Activated CD8-positive, alpha-beta T cell treated with anti-CD3 and anti-CD28 coated beads for 36 hours (primary cell): ENCODE results near the gene TEX48. TPM values are rescaled to one million over a fixed set of nuclear protein-coding genes. Genes with fewer than 3 reads are reported as not detected.
A peak's percentile ranks its signal among the peaks of the same experiment; 100 is the strongest.

Experiments used
- ATAC-seq: fragments of 200-7000 bp; cut with Tn5 transposase; one replicate; pipeline ENCODE4 v1.10.0; 2021; ENCODE audit warnings: mild to moderate bottlenecking, moderate library complexity
- CTCF ChIA-PET: fragments of 350-600 bp; sonication (Branson Sonifier 250); formaldehyde crosslinking; loops from one replicate; lab custom pipeline; 2021; ENCODE audit warnings: antibody characterized with exemption; lab: Charles Lee
- POLR2A ChIA-PET: fragments of 350-600 bp; sonication (Branson Sonifier 250); formaldehyde crosslinking; loops from one replicate; lab custom pipeline; 2021; ENCODE audit warnings: antibody characterized with exemption; lab: Charles Lee
- DNase-seq: peaks from one replicate; pipeline ENCODE4 v3.0.0-alpha.2; 2020
- H3K27ac Mint-ChIP-seq: one replicate; pipeline ENCODE4 v1.8.0; 2021; ENCODE audit warnings: mild to moderate bottlenecking, mixed read lengths
- H3K27me3 Mint-ChIP-seq: one replicate; pipeline ENCODE4 v1.8.0; 2021; ENCODE audit warnings: mixed read lengths
- H3K36me3 Mint-ChIP-seq: one replicate; pipeline ENCODE4 v1.8.0; 2021; ENCODE audit warnings: low read depth, mixed read lengths
- H3K4me1 Mint-ChIP-seq: one replicate; pipeline ENCODE4 v1.8.0; 2021; ENCODE audit warnings: low read depth, mixed read lengths
- H3K4me3 Mint-ChIP-seq: one replicate; pipeline ENCODE4 v1.8.0; 2021; ENCODE audit warnings: mild to moderate bottlenecking, moderate library complexity, mixed read lengths
- H3K9me3 Mint-ChIP-seq: one replicate; pipeline ENCODE4 v1.8.0; 2021; ENCODE audit warnings: mixed read lengths
- intact Hi-C: fragments of 100-400 bp; cut with micrococcal nuclease; formaldehyde crosslinking; loops from one replicate; pipeline ENCODE4 v1.10.0; 2022
- total RNA-seq, 2 experiments: library from RNA; stranded (reverse); gene quantifications; one replicate each; pipeline ENCODE4 v1.2.3, GENCODE V29; 2021
- TF ChIP-seq, protein P1 (sequence below): fragments of 200-600 bp; IDR thresholded peaks from one replicate; pipeline ENCODE4 v1.8.0; 2022; ENCODE audit warnings: antibody characterized with exemption, mild to moderate bottlenecking

Gene TEX48
- total RNA-seq, 2 experiments from 2014 or later: 0.65 TPM; not detected in 1

DNA sequence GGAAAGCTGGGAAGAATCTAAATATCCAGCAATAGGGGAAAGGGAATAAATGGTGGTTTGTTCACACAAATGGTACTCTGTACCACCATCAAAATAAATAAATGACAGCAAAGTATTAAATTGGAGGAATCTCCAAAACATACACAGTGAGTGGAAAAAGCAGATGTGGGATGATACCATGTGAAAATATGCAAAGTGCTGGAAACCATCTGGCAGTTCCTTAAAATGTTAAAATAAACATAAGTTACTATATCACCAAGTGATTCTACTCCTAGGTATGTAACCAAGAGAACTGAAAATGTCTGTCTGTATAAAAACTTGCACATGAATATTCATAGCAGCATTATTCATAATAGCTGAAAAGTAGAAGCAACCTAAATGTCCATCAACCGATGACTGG, 41.9 kb upstream of the TEX48 start:
- TF ChIP-seq, protein P1, sequence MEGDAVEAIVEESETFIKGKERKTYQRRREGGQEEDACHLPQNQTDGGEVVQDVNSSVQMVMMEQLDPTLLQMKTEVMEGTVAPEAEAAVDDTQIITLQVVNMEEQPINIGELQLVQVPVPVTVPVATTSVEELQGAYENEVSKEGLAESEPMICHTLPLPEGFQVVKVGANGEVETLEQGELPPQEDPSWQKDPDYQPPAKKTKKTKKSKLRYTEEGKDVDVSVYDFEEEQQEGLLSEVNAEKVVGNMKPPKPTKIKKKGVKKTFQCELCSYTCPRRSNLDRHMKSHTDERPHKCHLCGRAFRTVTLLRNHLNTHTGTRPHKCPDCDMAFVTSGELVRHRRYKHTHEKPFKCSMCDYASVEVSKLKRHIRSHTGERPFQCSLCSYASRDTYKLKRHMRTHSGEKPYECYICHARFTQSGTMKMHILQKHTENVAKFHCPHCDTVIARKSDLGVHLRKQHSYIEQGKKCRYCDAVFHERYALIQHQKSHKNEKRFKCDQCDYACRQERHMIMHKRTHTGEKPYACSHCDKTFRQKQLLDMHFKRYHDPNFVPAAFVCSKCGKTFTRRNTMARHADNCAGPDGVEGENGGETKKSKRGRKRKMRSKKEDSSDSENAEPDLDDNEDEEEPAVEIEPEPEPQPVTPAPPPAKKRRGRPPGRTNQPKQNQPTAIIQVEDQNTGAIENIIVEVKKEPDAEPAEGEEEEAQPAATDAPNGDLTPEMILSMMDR: no peak
- POLR2A ChIA-PET: interaction anchor here (0.9 to 1.2 kb wide), 2 partner anchors 9 to 23 kb away, joined by 3 read pairs; no protein-coding TSS in a partner anchor
- Mint-ChIP-seq H3K4me3 (no peak overlapping the region), H3K4me1 (peaks cover 36% of the 10 kb centered on the region), H3K27ac (no peak overlapping the region), H3K9me3 (peaks cover 3% of the 10 kb centered on the region), H3K27me3 (peaks cover 4% of the 10 kb centered on the region), H3K36me3 (peaks cover 7% of the 10 kb centered on the region)
- ATAC-seq (no peak), DNase-seq (no peak)
- intact Hi-C loops: no loop called here
- CTCF ChIA-PET: interaction anchor here (0.7 to 2.3 kb wide), 7 partner anchors 15 to 43 kb away, joined by 3 to 8 read pairs (median 3); no protein-coding TSS in a partner anchor

DNA sequence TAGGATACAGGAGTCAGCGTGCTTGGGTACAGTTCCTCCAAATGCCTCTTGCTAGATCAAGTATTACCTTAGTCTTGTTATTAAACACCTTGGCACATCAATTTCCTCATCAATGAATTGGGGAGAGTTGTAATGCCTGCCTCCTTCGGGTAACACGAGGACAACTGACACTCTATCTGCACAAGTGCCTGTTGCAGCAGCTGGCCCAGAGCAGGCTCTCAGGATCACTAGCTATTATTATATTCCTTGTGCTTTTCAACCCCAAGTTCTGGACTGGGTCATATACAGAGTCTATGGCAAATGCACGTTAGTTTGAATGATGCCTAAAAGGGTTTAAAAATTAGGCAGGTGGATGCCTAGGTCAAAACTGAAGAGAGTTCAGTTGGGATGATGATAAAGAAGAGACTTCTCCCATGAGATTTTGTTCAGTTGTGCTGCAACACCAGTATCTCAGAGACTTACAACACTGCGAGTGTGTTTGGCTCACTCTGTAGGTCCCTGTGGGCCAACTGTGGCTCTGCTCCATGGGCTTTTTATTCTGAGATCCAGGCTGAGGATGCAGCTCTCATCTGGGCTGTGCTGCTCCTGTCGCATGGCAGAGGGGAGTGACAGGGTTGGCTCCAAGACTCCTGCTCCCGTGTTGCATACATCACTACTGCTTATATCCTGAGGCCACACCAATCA, 41.1 kb upstream of the TEX48 start:
- no peak overlapping the region for H3K4me3 Mint-ChIP-seq
- no peak overlapping the region for H3K27ac Mint-ChIP-seq
- DNase-seq (no peak), ATAC-seq (no peak)
- TF ChIP-seq, protein P1: no peak
- peaks cover 45% of the 10 kb centered on the region for H3K4me1 Mint-ChIP-seq
- peaks cover 4% of the 10 kb centered on the region for H3K27me3 Mint-ChIP-seq
- ChIA-PET POLR2A (interaction anchor here (0.7 to 1.4 kb wide), 2 partner anchors 12 to 35 kb away, joined by 3 to 4 read pairs; no protein-coding TSS in a partner anchor), CTCF (interaction anchor here (1.0 to 2.3 kb wide), 6 partner anchors 16 to 184 kb away, joined by 3 to 8 read pairs (median 4); no protein-coding TSS in a partner anchor)
- H3K36me3 Mint-ChIP-seq: peaks cover 10% of the 10 kb centered on the region
- intact Hi-C loops: no loop called here
- H3K9me3 Mint-ChIP-seq: peaks cover 4% of the 10 kb centered on the region

DNA sequence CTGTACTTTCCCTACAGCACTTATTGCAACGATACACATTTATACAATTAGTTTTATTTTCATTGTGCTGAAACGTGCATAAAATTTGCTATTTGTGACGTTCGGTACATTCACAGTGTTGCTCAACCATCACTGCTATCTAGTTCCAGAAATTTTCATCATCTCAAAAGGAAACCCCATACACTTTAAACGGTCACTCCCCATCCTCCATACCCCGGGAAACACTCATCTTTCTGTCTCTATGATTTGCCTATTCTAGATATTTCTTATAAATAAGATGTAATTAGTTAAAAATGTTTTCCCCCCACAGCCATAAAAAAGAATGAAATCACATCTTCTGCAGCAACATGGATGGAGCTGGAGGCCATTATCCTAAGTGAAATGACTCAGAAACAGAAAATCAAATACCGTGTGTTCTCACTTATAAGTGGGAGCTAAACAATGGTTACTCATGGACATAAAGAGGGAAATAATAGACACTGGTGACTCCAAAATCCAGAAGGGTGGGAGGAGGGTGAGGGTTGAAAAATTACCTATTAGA, 40.2 kb upstream of the TEX48 start:
- peaks cover 18% of the 10 kb centered on the region for H3K36me3 Mint-ChIP-seq
- peaks cover 4% of the 10 kb centered on the region for H3K27me3 Mint-ChIP-seq
- DNase-seq (no peak), ATAC-seq (no peak)
- H3K4me1 Mint-ChIP-seq: peaks cover 54% of the 10 kb centered on the region
- intact Hi-C loops: no loop called here
- TF ChIP-seq, protein P1: no peak
- no peak overlapping the region for H3K27ac Mint-ChIP-seq
- peaks cover 7% of the 10 kb centered on the region for H3K9me3 Mint-ChIP-seq
- ChIA-PET CTCF (interaction anchor here (1.2 to 2.2 kb wide), 4 partner anchors 23 to 185 kb away, joined by 3 to 6 read pairs (median 4); partner anchors contain the start of gene TEX48), POLR2A (interaction anchor here (0.9 to 2.6 kb wide), 5 partner anchors 28 to 267 kb away, joined by 3 to 17 read pairs (median 5); no protein-coding TSS in a partner anchor)
- no peak overlapping the region for H3K4me3 Mint-ChIP-seq

DNA sequence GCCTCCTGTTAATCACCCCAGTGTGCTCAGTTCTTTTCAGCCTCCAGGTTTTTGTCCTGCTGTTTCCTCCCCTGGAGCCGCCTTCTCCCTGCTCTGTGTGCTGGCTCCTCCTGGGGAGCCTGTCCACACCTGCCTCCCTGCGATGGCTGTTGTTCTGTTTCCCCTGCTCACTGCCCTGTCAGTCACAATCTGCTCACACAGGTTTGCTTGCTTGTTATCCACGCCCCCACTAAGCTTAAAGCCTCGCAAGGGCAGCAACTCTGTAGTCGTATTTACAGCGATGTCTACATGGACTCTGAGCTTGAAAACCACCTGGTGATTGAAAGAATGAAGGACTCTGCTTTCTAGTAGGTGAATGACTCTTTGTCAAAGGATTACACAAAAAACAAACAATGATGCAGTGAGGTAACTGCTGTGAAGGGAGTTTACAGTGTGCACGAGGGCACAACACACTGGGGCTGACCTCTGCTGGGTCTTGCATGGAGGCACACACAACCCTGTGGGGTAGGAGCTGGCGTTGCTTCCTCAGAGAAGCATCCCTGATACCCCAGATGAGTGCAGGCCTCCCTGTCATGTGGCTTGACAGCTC, 39.6 kb upstream of the TEX48 start:
- Mint-ChIP-seq H3K4me3 (no peak overlapping the region), H3K4me1 (peaks cover 60% of the 10 kb centered on the region)

More for the DNA sequence above, 39.6 kb upstream of the TEX48 start:
- DNase-seq: no peak
- H3K9me3 Mint-ChIP-seq: peaks cover 11% of the 10 kb centered on the region
- TF ChIP-seq, protein P1: no peak
- peaks cover 19% of the 10 kb centered on the region for H3K36me3 Mint-ChIP-seq
- intact Hi-C loops: no loop called here
- peaks cover 4% of the 10 kb centered on the region for H3K27me3 Mint-ChIP-seq
- POLR2A ChIA-PET: interaction anchor here (0.9 to 2.6 kb wide), 6 partner anchors 27 to 268 kb away, joined by 3 to 17 read pairs (median 4); no protein-coding TSS in a partner anchor
- CTCF ChIA-PET: interaction anchor here (1.3 to 2.2 kb wide), 3 partner anchors 24 to 186 kb away, joined by 3 to 6 read pairs (median 4); partner anchors contain the start of gene TEX48
- no peak for ATAC-seq
- H3K27ac Mint-ChIP-seq: peak overlapping the region; percentile 81
